ENCODE results near the gene TFF1. TPM values are rescaled to one million over a fixed set of nuclear protein-coding genes. Genes with fewer than 3 reads are reported as not detected.
A peak's percentile ranks its signal among the peaks of the same experiment; 100 is the strongest.

The TFF1 gene
- total RNA-seq, 2 experiments from 2014 or later, result 1.1 TPM; not detected in 1

DNA sequence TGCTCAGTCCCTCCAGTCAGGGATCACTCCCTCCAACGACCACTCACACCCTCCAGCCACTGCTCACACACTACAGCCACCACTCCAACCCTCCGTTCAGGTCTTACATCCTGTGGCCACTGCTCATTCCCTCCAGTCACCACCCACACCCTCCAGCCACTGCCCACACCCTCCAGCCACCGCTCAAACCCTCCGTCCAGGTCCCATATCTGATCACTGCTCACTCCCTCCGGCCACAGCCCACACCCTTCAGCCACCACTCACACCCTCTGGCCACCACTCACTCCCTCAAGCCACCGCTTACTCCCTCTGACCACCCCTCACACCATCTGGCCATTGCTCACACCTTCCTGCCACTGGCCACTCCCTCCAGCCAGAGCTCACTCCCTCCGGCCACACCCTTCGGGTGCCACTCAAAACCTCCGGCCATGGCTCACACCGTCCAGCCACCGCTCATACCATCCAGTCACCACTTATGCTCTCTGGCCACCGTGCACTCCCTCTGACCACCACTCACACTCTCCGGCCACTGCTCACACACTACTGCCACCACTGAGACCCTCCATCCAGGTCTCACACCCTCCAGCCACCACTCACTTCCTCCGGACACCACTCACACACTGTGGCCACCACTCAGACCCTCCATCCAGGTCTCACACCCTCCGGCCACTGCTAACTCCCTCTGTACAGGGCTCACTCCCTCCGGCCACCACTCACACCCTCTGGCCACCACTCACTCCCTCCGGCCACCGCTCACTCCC, 4.7 kb upstream of the TFF1 start:
- H3K9me3 Mint-ChIP-seq, result no peaks in the 10 kb centered on the region
- H3K4me1 Mint-ChIP-seq (ENCODE audit: low read depth), result peaks cover 52% of the 10 kb centered on the region
- peaks cover 46% of the 10 kb centered on the region for H3K36me3 Mint-ChIP-seq (ENCODE audit: low read depth)
- no peak for DNase-seq
- TF ChIP-seq, protein P1, sequence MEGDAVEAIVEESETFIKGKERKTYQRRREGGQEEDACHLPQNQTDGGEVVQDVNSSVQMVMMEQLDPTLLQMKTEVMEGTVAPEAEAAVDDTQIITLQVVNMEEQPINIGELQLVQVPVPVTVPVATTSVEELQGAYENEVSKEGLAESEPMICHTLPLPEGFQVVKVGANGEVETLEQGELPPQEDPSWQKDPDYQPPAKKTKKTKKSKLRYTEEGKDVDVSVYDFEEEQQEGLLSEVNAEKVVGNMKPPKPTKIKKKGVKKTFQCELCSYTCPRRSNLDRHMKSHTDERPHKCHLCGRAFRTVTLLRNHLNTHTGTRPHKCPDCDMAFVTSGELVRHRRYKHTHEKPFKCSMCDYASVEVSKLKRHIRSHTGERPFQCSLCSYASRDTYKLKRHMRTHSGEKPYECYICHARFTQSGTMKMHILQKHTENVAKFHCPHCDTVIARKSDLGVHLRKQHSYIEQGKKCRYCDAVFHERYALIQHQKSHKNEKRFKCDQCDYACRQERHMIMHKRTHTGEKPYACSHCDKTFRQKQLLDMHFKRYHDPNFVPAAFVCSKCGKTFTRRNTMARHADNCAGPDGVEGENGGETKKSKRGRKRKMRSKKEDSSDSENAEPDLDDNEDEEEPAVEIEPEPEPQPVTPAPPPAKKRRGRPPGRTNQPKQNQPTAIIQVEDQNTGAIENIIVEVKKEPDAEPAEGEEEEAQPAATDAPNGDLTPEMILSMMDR (IDR thresholded peaks at IDR 0.05), result no peak
- intact Hi-C loops (cut with micrococcal nuclease), result no loop called here
- no peaks in the 10 kb centered on the region for H3K27me3 Mint-ChIP-seq
- H3K4me3 Mint-ChIP-seq, result no peak overlapping the region
- ChIA-PET CTCF (no interaction called here), POLR2A (interaction anchor here (1.0 kb wide), 1 partner anchor 52 kb away, joined by 3 read pairs; no protein-coding TSS in a partner anchor)
- no peak for ATAC-seq
- peak overlapping the region; percentile 41 for H3K27ac Mint-ChIP-seq

DNA sequence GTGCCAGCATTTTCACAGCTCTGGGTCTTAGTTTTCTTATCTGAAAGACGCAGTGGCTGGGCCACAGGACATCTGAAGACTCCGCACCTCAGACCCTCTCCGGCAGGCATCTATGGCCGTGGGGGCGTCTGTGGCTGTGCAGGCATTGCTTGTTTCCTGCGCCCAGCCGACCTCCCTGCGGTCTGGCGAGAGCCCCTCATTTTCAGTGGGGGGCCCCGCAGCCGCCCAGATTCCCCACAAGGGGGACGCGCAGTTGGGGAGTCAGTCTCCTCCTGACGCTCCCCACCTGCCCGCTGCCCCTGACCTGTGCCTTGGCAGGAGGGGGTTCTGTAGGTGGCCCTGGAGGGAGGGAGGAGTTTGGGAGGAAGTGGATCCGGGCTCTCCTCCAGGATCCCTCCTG, 3.5 kb upstream of the TFF1 start:
- no peaks in the 10 kb centered on the region for H3K27me3 Mint-ChIP-seq
- H3K27ac Mint-ChIP-seq, result no peak overlapping the region
- no peaks in the 10 kb centered on the region for H3K9me3 Mint-ChIP-seq
- ATAC-seq (no peak), DNase-seq (no peak)
- H3K4me1 Mint-ChIP-seq (ENCODE audit: low read depth), result peaks cover 43% of the 10 kb centered on the region
- TF ChIP-seq, protein P1 (IDR thresholded peaks at IDR 0.05), result peak; percentile 31
- no peak overlapping the region for H3K4me3 Mint-ChIP-seq
- intact Hi-C loops (cut with micrococcal nuclease), result no loop called here
- ChIA-PET CTCF (no interaction called here), POLR2A (no interaction called here)
- H3K36me3 Mint-ChIP-seq (ENCODE audit: low read depth), result peaks cover 41% of the 10 kb centered on the region

DNA sequence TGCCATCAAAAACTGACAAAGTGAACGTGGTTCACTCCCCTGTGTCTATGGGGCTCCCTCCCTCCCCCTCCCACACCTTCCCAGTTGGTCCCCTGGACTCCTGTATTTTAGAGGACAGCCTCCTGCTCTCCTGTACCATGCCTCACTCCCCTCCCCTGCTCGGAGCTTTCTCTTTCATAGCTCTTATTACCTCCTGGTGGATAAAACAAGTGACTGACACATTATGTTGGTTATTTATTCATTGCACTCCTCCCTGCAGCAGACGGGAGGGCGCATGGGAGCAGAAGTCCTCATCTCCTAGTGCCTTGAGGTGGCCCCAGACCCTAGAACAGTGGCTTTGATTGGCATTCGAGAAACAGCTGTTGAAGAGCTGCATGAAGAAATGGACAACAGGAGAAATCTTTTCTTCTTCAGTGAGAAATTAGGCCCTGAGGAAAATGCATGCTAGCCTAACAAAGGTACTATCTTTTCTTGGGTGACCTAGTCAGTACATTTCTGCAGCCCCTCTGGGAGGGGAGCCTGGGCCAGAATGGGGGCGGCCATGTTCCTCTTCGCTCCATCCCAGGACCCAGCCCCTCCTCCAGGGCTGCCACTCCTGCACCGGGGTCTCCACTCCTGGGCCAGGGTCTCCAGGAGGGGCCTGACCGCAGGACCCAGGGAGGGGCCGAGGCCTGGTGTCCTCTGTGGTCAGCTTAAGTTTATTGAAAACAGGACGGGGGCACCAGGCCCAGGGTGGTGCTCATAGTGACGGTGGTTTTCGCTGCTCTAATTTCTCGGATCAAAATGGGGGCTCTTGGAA, 1.2 kb upstream of the TFF1 start:
- intact Hi-C loops (cut with micrococcal nuclease), result no loop called here
- ChIA-PET CTCF (interaction anchor here (0.9 to 2.7 kb wide), 9 partner anchors 13 to 222 kb away, joined by 3 to 15 read pairs (median 3); no protein-coding TSS in a partner anchor), POLR2A (interaction anchor here (0.6 to 3.3 kb wide), 11 partner anchors 8 to 69 kb away, joined by 3 to 12 read pairs (median 4); partner anchors contain the start of gene UBASH3A)
- ATAC-seq (peak; percentile 6), DNase-seq (no peak)
- no peaks in the 10 kb centered on the region for H3K9me3 Mint-ChIP-seq
- no peaks in the 10 kb centered on the region for H3K27me3 Mint-ChIP-seq
- H3K4me3 Mint-ChIP-seq, result no peak overlapping the region
- TF ChIP-seq, protein P1 (IDR thresholded peaks at IDR 0.05), result no peak
- peaks cover 29% of the 10 kb centered on the region for H3K4me1 Mint-ChIP-seq (ENCODE audit: low read depth)
- peaks cover 21% of the 10 kb centered on the region for H3K36me3 Mint-ChIP-seq (ENCODE audit: low read depth)
- H3K27ac Mint-ChIP-seq, result peak overlapping the region; percentile 66

DNA sequence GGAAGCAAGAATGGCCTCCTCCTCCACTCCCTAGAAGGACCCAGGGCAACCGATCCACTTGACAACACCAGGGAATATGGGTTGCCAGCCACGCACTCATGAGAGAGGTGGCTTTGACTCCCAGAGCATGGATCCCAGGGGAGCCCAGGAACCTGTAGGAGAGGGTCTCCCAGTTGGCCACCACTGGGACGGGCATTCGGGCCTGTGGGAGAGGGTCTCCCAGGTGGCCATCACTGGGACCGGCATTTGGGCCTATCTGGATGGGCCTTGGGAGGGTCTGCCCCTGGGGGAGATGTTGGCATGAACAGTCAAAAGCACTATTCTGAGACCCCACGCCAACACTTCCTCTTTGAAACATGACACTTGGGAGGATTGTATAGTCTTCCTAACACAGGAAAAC, 565 bp downstream of the TFF1 start:
- POLR2A ChIA-PET, result interaction anchor here (2.2 to 3.3 kb wide), 3 partner anchors 8 to 55 kb away, joined by 6 to 12 read pairs (median 10); partner anchors contain the start of gene UBASH3A
- H3K27ac Mint-ChIP-seq, result no peak overlapping the region
- TF ChIP-seq, protein P1 (IDR thresholded peaks at IDR 0.05), result no peak
- H3K27me3 Mint-ChIP-seq, result no peaks in the 10 kb centered on the region
- ATAC-seq (no peak), DNase-seq (no peak)
- intact Hi-C loops (cut with micrococcal nuclease), result no loop called here
- H3K9me3 Mint-ChIP-seq, result no peaks in the 10 kb centered on the region
- CTCF ChIA-PET, result no interaction called here
- H3K4me3 Mint-ChIP-seq, result no peak overlapping the region
- peaks cover 4% of the 10 kb centered on the region for H3K36me3 Mint-ChIP-seq (ENCODE audit: low read depth)
- peaks cover 19% of the 10 kb centered on the region for H3K4me1 Mint-ChIP-seq (ENCODE audit: low read depth)
